Naive B cell (primary cell): Measurements from ENCODE around the gene SUFU. TPM values are rescaled to one million over a fixed set of nuclear protein-coding genes. Genes with fewer than 3 reads are reported as not detected.
A peak's percentile ranks its signal among the peaks of the same experiment; 100 is the strongest.

Experiments used
- ATAC-seq, 2 donors: fragments of 150-1000 bp; cut with Tn5 transposase; 2 replicates each; pipeline ENCODE4 v1.10.0; 2021; ENCODE audit warnings: low read depth in 2 of 2, mild to moderate bottlenecking in 2 of 2, moderate library complexity in 2 of 2
- DNase-seq: peaks from one replicate; pipeline ENCODE4 v3.0.0; 2022
- H3K27ac Mint-ChIP-seq, 6 donors: one replicate each; pipeline ENCODE4 v1.8.0; 2020 to 2022; ENCODE audit warnings: mild to moderate bottlenecking in 6 of 6, mixed read lengths in 6 of 6, moderate library complexity in 5 of 6, inconsistent platforms in 2 of 6
- H3K27me3 Mint-ChIP-seq, 3 donors: one replicate each; pipeline ENCODE4 v1.8.0; 2021 to 2022; ENCODE audit warnings: mixed read lengths in 3 of 3, mild to moderate bottlenecking in 1 of 3
- H3K36me3 Mint-ChIP-seq, 2 donors: one replicate each; pipeline ENCODE4 v1.8.0; 2020 to 2022; ENCODE audit warnings: mixed read lengths in 2 of 2, inconsistent platforms in 1 of 2, mild to moderate bottlenecking in 1 of 2
- H3K4me1 Mint-ChIP-seq, 3 donors: one replicate each; pipeline ENCODE4 v1.8.0; 2020 to 2022; ENCODE audit warnings: mixed read lengths in 3 of 3, inconsistent platforms in 1 of 3, mild to moderate bottlenecking in 1 of 3, moderate library complexity in 1 of 3
- H3K4me3 Mint-ChIP-seq, 8 donors: one replicate each; pipeline ENCODE4 v1.8.0; 2020 to 2022; ENCODE audit warnings: mild to moderate bottlenecking in 8 of 8, mixed read lengths in 8 of 8, moderate library complexity in 8 of 8, inconsistent platforms in 2 of 8
- H3K9me3 Mint-ChIP-seq, 7 donors: one replicate each; pipeline ENCODE4 v1.8.0; 2020 to 2022; ENCODE audit warnings: mixed read lengths in 7 of 7, mild to moderate bottlenecking in 5 of 7, inconsistent platforms in 2 of 7, moderate library complexity in 1 of 7
- polyA plus RNA-seq, 6 donors: library from polyadenylated mRNA; unstranded; fragments of 300-500 nt; fragmentation: Illumina TruSeq; gene quantifications; one replicate each; pipeline ENCODE4 v1.2.3, GENCODE V29; 2021; ENCODE audit warnings: low read depth in 6 of 6

The SUFU gene
- polyA plus RNA-seq, 6 donors from 2014 or later = 0.84 to 7.8 (median 4.0) TPM

DNA sequence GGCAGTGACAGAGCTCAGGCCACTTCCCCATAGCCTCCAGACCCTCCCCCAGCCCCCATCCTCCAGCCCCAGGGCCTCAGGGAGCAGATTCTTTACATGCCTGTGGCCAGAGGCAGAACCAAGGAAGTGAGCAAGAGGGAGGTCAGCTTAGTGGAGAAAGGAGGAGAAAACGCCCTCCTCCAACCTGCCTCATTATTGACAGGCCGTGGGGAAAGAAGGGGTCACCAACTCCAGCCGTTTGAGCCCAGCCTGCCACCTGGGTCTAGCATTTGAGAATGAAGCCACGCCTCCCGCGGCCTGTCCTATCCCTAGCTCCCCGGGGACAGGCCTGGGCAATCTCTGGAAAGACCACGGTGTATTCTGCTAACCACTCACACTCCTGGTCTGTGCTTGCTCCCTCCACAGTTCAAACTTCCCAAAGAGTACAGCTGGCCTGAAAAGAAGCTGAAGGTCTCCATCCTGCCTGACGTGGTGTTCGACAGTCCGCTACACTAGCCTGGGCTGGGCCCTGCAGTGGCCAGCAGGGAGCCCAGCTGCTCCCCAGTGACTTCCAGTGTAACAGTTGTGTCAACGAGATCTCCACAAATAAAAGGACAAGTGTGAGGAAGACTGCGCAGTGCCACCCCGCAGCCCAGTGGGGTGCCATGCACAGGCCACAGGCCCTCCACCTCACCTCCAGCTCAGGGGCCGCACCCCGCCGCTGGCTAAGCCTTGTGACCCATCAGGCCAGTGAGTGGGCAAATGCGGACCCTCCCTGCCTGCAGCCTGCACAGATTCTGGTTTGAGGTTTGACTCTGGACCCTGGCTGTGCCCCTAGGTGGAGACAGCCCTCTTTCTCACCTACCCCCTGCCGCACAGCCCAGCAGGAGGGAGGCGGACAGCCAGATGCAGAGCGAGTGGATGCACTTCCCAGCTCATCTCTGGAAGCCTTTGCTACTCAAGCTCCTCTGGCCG lies 126.2 kb downstream of the SUFU start:
- H3K27me3 Mint-ChIP-seq = no peaks in the 10 kb centered on the region
- H3K27ac Mint-ChIP-seq = no peak overlapping the region
- H3K4me3 Mint-ChIP-seq = no peak overlapping the region
- H3K36me3 Mint-ChIP-seq = peaks cover 5 to 14% of the 10 kb centered on the region in 2 donors
- DNase-seq (no peak), ATAC-seq (no peak)
- H3K9me3 Mint-ChIP-seq = no peaks in the 10 kb centered on the region
- peaks cover 11 to 19% (median 14%) of the 10 kb centered on the region in 3 donors for H3K4me1 Mint-ChIP-seq

DNA sequence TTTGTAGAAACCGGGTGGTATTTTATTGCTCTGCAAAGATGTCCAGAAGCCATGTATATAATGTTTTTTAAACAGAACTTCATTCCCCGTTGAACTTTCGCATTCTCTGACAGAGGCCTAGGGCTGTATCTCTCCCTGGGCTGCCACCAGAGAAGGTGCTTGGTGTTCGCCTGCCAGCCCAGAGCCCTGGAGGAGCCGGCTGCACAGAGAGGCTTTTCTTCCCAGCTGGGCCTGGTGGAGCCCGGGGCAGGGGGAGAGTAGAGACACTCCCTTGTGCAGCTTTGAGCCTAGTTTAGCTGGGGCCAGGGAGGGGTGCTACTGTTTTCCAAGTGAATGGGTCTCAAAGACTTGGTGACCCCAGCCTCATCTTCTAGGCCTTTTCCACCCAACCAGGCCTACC lies 126.9 kb downstream of the SUFU start:
- no peaks in the 10 kb centered on the region for H3K27me3 Mint-ChIP-seq
- peaks cover 11 to 18% (median 14%) of the 10 kb centered on the region in 3 donors for H3K4me1 Mint-ChIP-seq
- no peak overlapping the region for H3K27ac Mint-ChIP-seq
- DNase-seq (no peak), ATAC-seq (no peak)
- peaks cover 5 to 14% of the 10 kb centered on the region in 2 donors for H3K36me3 Mint-ChIP-seq
- H3K4me3 Mint-ChIP-seq = no peak overlapping the region
- H3K9me3 Mint-ChIP-seq = peaks cover 0 to 2% (median 0%) of the 10 kb centered on the region in 7 donors

DNA sequence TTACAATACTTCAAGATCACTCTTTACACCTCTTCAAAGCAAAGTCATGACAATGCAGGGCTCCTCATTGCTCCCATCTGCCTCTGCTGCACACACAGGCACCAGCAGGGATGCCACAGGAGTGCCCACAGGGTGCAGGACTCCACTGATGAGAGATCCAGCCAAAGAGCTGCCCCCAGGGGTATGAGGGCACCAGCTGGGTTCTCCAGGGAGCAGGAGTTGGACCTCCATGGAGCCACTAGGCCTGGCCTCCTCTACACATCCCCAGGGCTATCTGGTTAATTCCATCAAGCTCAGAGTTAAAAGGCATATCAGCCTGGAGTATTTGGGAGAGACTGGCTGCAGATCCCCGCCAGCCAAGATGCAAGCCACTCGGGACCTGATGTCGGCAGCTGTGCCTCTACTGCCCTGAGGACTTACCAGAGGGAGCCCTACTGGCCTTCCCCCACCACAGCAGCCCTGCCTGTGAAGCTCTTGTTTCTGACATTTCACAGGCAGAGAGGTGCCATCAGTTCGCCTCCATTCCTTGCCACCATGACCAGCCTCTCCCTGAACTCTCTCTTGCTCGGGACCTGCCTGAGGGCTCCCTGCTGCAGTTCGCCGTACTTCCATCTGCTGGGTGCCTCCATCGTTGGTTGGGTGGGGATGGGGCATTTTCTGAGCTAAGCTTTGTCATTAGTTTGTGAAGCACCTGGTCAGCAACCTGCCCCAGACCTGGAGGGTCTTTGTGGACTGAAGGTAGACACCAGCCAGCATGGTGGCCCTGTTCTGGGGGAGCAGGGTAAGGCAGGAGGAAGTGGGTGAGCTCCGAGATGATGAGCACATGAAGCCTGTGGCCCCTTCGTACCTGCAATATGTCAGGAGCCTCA lies 128.0 kb downstream of the SUFU start:
- DNase-seq = no peak
- Mint-ChIP-seq H3K4me1 (peaks cover 12 to 18% (median 15%) of the 10 kb centered on the region in 3 donors), H3K9me3 (peaks cover 0 to 2% (median 0%) of the 10 kb centered on the region in 7 donors), H3K27me3 (no peaks in the 10 kb centered on the region), H3K36me3 (peaks cover 5 to 14% of the 10 kb centered on the region in 2 donors), H3K27ac (peak overlapping the region in 3 of 6 donors; percentile 47 to 75 (median 58)), H3K4me3 (no peak overlapping the region)
- no peak for ATAC-seq

DNA sequence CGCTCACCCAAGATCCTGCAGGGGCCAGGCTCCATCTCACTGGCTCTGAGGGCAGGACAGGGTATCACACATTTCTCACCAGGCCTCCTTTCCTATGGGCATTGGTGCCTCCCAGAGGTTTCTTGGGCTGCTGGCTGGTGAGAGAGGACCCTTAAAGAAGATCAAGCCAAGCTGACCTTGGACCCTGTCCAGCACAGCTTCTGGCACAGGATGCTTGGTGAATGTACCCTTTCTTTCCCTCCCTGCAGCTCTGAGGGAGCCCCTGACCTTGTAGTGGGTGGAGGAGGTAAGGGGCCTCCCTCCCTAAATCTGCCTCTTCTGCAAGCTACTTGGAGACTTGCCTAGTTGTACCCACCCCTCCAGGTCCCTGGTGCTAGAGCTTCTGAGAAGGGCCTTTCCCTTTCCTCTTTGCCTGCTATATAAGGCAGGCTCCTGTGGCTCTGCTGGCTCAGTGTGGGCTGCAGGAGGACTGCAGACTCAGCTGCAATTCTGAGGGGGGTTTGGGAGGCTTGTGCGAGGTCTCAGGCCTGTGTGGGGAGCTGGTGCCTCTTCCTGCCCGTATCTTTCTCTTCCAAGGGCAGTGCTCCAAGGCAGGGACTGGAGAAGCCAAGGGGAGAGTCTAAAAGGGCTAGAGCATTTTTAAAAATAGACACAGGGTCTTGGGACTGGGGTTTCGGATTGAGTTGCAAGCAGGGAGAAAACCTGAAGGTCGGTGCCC lies 128.8 kb downstream of the SUFU start:
- ATAC-seq (no peak), DNase-seq (no peak)
- Mint-ChIP-seq H3K9me3 (peaks cover 0 to 2% (median 0%) of the 10 kb centered on the region in 7 donors), H3K4me1 (peaks cover 12 to 20% (median 15%) of the 10 kb centered on the region in 3 donors), H3K4me3 (no peak overlapping the region), H3K27me3 (no peaks in the 10 kb centered on the region), H3K36me3 (peaks cover 5 to 14% of the 10 kb centered on the region in 2 donors), H3K27ac (peak overlapping the region in 2 of 6 donors; percentile 11 to 20)

DNA sequence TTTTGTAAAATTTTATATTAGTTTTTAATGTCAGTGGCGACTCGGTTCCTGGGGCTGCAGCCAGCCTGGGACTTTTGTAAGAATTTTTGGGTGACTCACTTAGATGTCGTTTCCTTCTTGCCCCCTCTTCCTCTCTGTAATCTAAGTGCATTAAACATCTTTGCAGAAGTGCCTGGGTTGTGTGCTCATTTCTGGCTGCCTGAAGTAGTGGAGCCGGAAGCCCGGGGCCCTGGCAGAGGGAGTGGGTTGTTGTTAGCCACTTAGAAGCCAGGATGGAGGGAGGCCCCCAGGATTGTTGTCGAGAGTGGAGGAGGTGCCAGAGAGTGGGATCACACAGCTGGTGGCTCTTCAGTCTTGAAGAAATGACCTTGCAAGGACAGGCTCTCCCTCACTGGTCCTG lies 129.5 kb downstream of the SUFU start:
- no peak overlapping the region for H3K4me3 Mint-ChIP-seq
- H3K9me3 Mint-ChIP-seq = peaks cover 0 to 2% (median 0%) of the 10 kb centered on the region in 7 donors

DNA sequence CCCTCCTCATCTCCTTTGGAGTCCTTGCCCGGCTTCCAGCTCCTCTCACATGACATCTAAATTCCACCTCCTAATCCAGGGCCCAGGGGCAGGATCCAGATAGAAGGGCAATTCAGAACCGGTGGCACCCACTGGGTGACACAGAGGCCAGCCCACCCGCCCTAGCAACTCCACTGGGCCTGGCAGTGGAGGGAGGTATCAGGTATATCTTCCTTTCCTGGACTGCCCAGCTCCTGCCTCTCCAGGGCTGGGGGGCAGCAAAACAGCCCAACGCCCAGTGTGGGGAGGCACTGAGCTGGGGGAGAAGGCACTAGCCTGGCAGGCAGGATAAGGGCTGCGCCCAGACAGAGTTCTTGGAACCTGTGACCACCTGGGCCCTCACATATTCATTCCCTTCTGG lies 130.1 kb downstream of the SUFU start:
- no peaks in the 10 kb centered on the region for H3K27me3 Mint-ChIP-seq

More for the DNA sequence above, 129.5 kb downstream of the SUFU start:
- DNase-seq (no peak), ATAC-seq (no peak)
- peaks cover 5 to 14% of the 10 kb centered on the region in 2 donors for H3K36me3 Mint-ChIP-seq
- H3K27me3 Mint-ChIP-seq = no peaks in the 10 kb centered on the region
- H3K27ac Mint-ChIP-seq = peak overlapping the region in 4 of 6 donors; percentile 54 to 83 (median 74)
- peaks cover 12 to 20% (median 15%) of the 10 kb centered on the region in 3 donors for H3K4me1 Mint-ChIP-seq

DNA sequence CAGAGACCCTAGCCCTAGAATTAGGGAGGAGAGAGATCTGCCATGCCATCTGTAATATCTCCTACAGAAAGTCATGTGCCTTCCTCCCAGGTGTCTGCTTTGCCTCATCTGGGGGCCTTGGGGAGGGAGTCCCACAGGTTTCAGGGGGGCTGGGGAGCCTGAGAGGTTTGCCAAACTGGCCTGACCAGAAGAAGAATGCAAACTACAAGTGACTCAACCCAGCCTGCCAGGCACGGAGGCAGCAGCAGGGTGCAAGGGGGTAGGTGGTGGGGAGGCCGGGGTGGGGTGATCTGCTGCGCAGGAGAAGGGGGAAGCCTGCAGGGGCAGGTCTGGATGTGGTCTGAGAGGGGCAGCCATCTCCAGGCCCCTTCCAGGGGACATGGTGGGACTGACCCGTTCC lies 130.9 kb downstream of the SUFU start:
- peaks cover 12 to 20% (median 15%) of the 10 kb centered on the region in 3 donors for H3K4me1 Mint-ChIP-seq
- ATAC-seq (no peak), DNase-seq (no peak)
- H3K27ac Mint-ChIP-seq = peak overlapping the region in 3 of 6 donors; percentile 38 to 85 (median 38)
- H3K36me3 Mint-ChIP-seq = peaks cover 5 to 14% of the 10 kb centered on the region in 2 donors
- no peak overlapping the region for H3K4me3 Mint-ChIP-seq
- H3K9me3 Mint-ChIP-seq = peaks cover 0 to 2% (median 0%) of the 10 kb centered on the region in 7 donors
- H3K27me3 Mint-ChIP-seq = no peaks in the 10 kb centered on the region

More for the DNA sequence above, 130.1 kb downstream of the SUFU start:
- Mint-ChIP-seq H3K4me3 (no peak overlapping the region), H3K4me1 (peaks cover 12 to 20% (median 15%) of the 10 kb centered on the region in 3 donors), H3K36me3 (peaks cover 5 to 14% of the 10 kb centered on the region in 2 donors), H3K27ac (peak overlapping the region in 3 of 6 donors; percentile 54 to 84 (median 83)), H3K9me3 (peaks cover 0 to 2% (median 0%) of the 10 kb centered on the region in 7 donors)
- DNase-seq (no peak), ATAC-seq (no peak)

DNA sequence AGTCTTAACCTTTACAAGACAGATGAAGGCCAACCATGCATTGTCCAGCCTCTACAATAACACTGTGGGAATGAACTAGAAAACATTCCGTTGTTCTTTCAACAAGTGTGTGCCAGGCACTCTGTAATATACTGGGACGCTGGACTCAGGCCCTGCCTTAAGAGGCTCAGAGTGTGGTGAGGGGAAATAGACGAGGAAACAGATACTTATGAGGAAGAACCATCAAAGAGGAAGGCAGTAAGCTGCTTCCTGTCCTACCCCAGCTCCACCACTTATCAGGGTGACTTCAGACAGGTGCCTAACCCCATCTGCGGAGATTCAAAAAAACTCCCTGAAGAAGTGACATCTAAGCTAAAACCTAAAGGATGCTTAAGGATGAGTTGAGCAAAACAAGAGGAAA lies 131.6 kb downstream of the SUFU start:
- peaks cover 0 to 2% (median 0%) of the 10 kb centered on the region in 7 donors for H3K9me3 Mint-ChIP-seq
- no peaks in the 10 kb centered on the region for H3K27me3 Mint-ChIP-seq
- peak overlapping the region in 3 of 8 donors; percentile 51 to 81 (median 62) for H3K4me3 Mint-ChIP-seq
- ATAC-seq = peak; percentile 95 to 98
- DNase-seq = peak; percentile 31
- H3K27ac Mint-ChIP-seq = peak overlapping the region; percentile 77 to 94 (median 84)
- H3K4me1 Mint-ChIP-seq = peaks cover 12 to 21% (median 15%) of the 10 kb centered on the region in 3 donors
- peaks cover 5 to 14% of the 10 kb centered on the region in 2 donors for H3K36me3 Mint-ChIP-seq

DNA sequence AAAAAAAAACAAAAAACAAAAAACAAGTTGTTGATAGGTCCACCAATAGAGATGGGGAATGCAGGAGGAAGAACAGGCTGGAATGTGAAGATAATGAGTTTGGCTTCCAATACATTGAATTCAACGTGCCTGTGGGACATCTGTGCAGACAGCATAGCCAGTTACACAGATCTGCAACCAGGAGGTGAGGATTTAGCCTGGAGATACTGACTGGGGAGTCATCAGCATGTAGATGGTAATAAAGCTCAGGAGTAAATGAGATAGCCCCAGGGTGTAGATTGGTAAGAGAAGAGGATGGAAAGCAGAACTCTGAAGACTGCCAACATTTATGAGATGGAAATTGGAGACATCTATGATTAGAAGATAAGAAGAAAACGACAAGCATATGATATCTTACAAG lies 135.8 kb downstream of the SUFU start:
- Mint-ChIP-seq H3K4me3 (peak overlapping the region in 1 of 8 donors; percentile 60), H3K27ac (peak overlapping the region in 1 of 6 donors; percentile 33), H3K9me3 (peaks cover 0 to 3% (median 0%) of the 10 kb centered on the region in 7 donors), H3K4me1 (peaks cover 19 to 27% (median 21%) of the 10 kb centered on the region in 3 donors), H3K36me3 (no peaks in the 10 kb centered on the region), H3K27me3 (no peaks in the 10 kb centered on the region)
- ATAC-seq = no peak
- no peak for DNase-seq

DNA sequence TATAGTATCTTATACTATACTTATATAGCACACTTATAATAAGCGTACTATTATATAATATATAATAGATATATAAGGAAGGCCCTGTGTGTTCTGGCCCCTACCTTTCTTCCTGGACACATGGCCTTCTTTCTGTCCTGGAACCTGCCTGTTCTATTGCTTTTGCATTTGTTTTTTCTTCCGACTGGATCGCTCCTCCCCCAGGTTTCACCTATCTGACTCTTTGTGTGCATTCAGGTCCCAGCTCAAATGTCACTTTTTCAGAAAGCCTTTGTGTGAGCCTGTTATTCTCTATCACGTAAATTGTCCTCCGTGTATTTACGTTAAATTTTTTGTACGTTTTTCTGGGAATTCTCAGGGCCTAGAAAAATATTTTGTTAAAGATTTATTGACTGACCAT lies 137.6 kb downstream of the SUFU start:
- no peak for ATAC-seq
- H3K36me3 Mint-ChIP-seq = no peaks in the 10 kb centered on the region
- no peaks in the 10 kb centered on the region for H3K27me3 Mint-ChIP-seq
- H3K4me1 Mint-ChIP-seq = peaks cover 20 to 24% (median 21%) of the 10 kb centered on the region in 3 donors
- peak overlapping the region; percentile 87 to 98 (median 94) for H3K4me3 Mint-ChIP-seq
- DNase-seq = no peak
- H3K27ac Mint-ChIP-seq = peak overlapping the region; percentile 97 to 100 (median 99)
- peaks cover 0 to 1% (median 0%) of the 10 kb centered on the region in 7 donors for H3K9me3 Mint-ChIP-seq

DNA sequence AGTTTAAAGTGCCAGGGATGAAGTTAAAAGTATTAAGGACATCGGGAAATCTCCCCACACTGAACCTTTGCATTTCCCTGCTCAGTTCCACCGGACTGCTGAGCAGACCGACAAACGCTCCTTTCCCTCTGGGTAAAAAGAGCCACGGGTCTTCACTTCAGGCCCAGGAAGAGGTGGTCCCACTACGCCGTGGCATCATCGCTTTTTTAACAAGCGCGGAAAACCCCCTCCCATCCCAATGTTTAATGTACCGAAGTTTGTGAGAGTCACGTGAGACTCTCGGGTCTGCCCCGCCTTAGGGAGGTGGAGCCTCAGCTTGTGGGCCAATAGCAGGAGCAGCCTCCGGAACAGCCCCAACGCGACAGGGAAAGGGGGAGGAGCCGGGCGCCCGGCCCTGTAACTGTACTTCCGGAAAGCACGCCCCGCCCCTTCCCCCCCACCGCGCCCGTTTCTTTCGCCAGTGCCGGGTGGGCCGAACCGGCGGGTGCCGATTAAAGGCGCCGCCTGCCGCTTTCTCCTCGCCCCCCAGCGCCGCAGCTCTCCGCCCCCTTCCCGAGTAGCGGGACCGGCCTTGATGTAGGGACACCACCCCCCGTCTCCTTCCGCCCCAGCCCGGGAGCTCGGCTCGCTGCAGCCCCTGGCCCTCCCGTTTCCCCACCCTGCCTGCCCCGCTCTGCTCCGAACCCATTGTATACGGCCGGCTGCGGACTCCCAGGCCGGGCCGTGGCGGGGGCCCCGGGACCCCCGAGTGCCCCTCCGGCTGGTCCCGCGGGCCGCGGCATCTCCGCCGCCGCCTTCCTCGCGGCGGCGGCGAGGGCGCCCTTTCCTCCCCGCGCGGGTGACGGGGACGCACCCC lies 138.3 kb downstream of the SUFU start:
- DNase-seq = peak; percentile 94
- no peaks in the 10 kb centered on the region for H3K27me3 Mint-ChIP-seq
- peaks cover 23 to 31% (median 28%) of the 10 kb centered on the region in 3 donors for H3K4me1 Mint-ChIP-seq
- peaks cover 0 to 1% (median 0%) of the 10 kb centered on the region in 7 donors for H3K9me3 Mint-ChIP-seq
- H3K27ac Mint-ChIP-seq = peak overlapping the region; percentile 97 to 100 (median 99)
- peak overlapping the region; percentile 87 to 98 (median 94) for H3K4me3 Mint-ChIP-seq
- H3K36me3 Mint-ChIP-seq = no peaks in the 10 kb centered on the region
- ATAC-seq = peak; percentile 68 to 71
